Right ventricle myocardium inferior (tissue), 1 donor: ENCODE data around the gene PLEKHH1. TPM values are rescaled to one million over a fixed set of nuclear protein-coding genes. Genes with fewer than 3 reads are reported as not detected.
A peak's percentile ranks its signal among the peaks of the same experiment; 100 is the strongest.

Experiments used
- ATAC-seq: fragments of 200-7000 bp; cut with Tn5 transposase; one replicate; pipeline ENCODE4 v1.9.1; 2020; ENCODE audit warnings: mild to moderate bottlenecking, moderate library complexity
- DNase-seq: peaks from one replicate; pipeline ENCODE4 v3.0.0; 2021; ENCODE audit errors: missing footprints
- intact Hi-C: fragments of 100-400 bp; cut with DNase I; formaldehyde crosslinking; loops from one replicate; pipeline ENCODE4 v1.11.0; 2022
- long read RNA-seq: library from polyadenylated mRNA; unstranded; transcript quantifications from one replicate; pipeline ENCODE4 v2.0.0, GENCODE V29; 2021
- total RNA-seq: library from RNA; stranded (reverse); fragmentation: NEBNext Ultra II Directional; extraction: Animal tissue kit (Norgen Biotek cat#: 25700); gene quantifications from one replicate; pipeline ENCODE4 v1.2.1, GENCODE V29; 2021
- donor health status: DM: no; HTN: yes; CAD: no; lungs with severe emphysema.

Gene PLEKHH1
- 7.3 TPM for total RNA-seq
- long read RNA-seq: 0 reads

- peak; percentile 87 for DNase-seq
- peak; percentile 98 for ATAC-seq
- intact Hi-C loops: no loop called here
Measured at GRCh38 chr14:67532998-67533753, at the start of gene PLEKHH1. Gene PLEKHH1, plus strand, starts transcription at chr14:67533290. Its CDS starts 8,578 bp downstream, at chr14:67541868.

- no peak for DNase-seq
- intact Hi-C loops: loop anchor here (2.0 kb wide), 1 partner anchor 57 kb away; no protein-coding TSS in a partner anchor
- ATAC-seq: peak; percentile 42
Measured at GRCh38 chr14:67483579-67484285, 49.4 kb upstream of the PLEKHH1 start.

GRCh38 chr14:67485501-67486095, 47.5 kb upstream of the PLEKHH1 start:
- intact Hi-C loops: loop anchor here (2.0 to 5.0 kb wide), 2 partner anchors 38 to 59 kb away; no protein-coding TSS in a partner anchor
- DNase-seq (no peak), ATAC-seq (no peak)

GRCh38 chr14:67486890-67487289, 46.2 kb upstream of the PLEKHH1 start:
- intact Hi-C loops: loop anchor here (5.0 kb wide), 1 partner anchor 40 kb away; no protein-coding TSS in a partner anchor
- DNase-seq (peak; percentile 77), ATAC-seq (peak; percentile 92)

GRCh38 chr14:67487332-67487731, 45.8 kb upstream of the PLEKHH1 start:
- peak; percentile 2 for ATAC-seq
- no peak for DNase-seq
- intact Hi-C loops: loop anchor here (5.0 kb wide), 1 partner anchor 40 kb away; no protein-coding TSS in a partner anchor

GRCh38 chr14:67487937-67488893, 44.9 kb upstream of the PLEKHH1 start, which contains the start of gene TMEM229B:
Gene TMEM229B, minus strand, starts transcription at chr14:67488721. Its CDS starts 14,798 bp downstream, at chr14:67473923.
- intact Hi-C loops: loop anchor here (5.0 kb wide), 1 partner anchor 41 kb away; no protein-coding TSS in a partner anchor
- no peak for ATAC-seq
- DNase-seq: peak; percentile 70

- intact Hi-C loops: no loop called here
- ATAC-seq (no peak), DNase-seq (no peak)
Measured at GRCh38 chr14:67490196-67490595, 42.9 kb upstream of the PLEKHH1 start.

- intact Hi-C loops: no loop called here
- no peak for DNase-seq
- no peak for ATAC-seq
Measured at GRCh38 chr14:67491285-67491684, 41.8 kb upstream of the PLEKHH1 start.

GRCh38 chr14:67491741-67492507, 41.2 kb upstream of the PLEKHH1 start:
- ATAC-seq (peak; percentile 30), DNase-seq (no peak)
- intact Hi-C loops: no loop called here

- ATAC-seq: no peak
- intact Hi-C loops: no loop called here
- DNase-seq: no peak
Measured at GRCh38 chr14:67492538-67492937, 40.6 kb upstream of the PLEKHH1 start.

GRCh38 chr14:67493092-67493717, 39.9 kb upstream of the PLEKHH1 start:
- intact Hi-C loops: no loop called here
- DNase-seq (no peak), ATAC-seq (no peak)

- no peak for ATAC-seq
Measured at GRCh38 chr14:67495827-67496226, 37.3 kb upstream of the PLEKHH1 start.

GRCh38 chr14:67497216-67497615, 35.9 kb upstream of the PLEKHH1 start:
- intact Hi-C loops: no loop called here
- DNase-seq (no peak), ATAC-seq (no peak)

More at GRCh38 chr14:67495827-67496226, 37.3 kb upstream of the PLEKHH1 start:
- DNase-seq: no peak
- intact Hi-C loops: no loop called here

GRCh38 chr14:67497716-67498115, 35.4 kb upstream of the PLEKHH1 start:
- intact Hi-C loops: no loop called here

GRCh38 chr14:67500981-67501380, 32.1 kb upstream of the PLEKHH1 start:
- ATAC-seq (no peak), DNase-seq (no peak)
- intact Hi-C loops: no loop called here

More at GRCh38 chr14:67497716-67498115, 35.4 kb upstream of the PLEKHH1 start:
- no peak for ATAC-seq
- no peak for DNase-seq

GRCh38 chr14:67501670-67502069, 31.4 kb upstream of the PLEKHH1 start:
- ATAC-seq (no peak), DNase-seq (no peak)
- intact Hi-C loops: no loop called here

GRCh38 chr14:67502867-67503266, 30.2 kb upstream of the PLEKHH1 start:
- DNase-seq: no peak
- ATAC-seq: no peak
- intact Hi-C loops: no loop called here
